GM18505 (cell line): ENCODE measurements around the gene FAM120A.

ENCODE experiments used
- ATAC-seq: cut with Tn5 transposase; IDR thresholded peaks from one replicate; pipeline ENCODE4 v1.9.1; 2021; ENCODE audit not compliant: unreplicated experiment
- POLR2A ChIP-seq: IDR thresholded peaks from 4 replicates; pipeline ENCODE4 v1.6.1; 2011; ENCODE audit warnings: borderline replicate concordance; ENCODE audit not compliant: insufficient read depth, insufficient read length; ENCODE audit errors: extremely low read depth

FAM120A gene

GRCh38 chr9:93614830-93615468 is 163.5 kb downstream of the FAM120A start:
- TF ChIP-seq POLR2A, result no peak

More at GRCh38 chr9:93614830-93615468, 163.5 kb downstream of the FAM120A start:
- ATAC-seq, result no peak
